ENCODE data around the gene CCND1.
"Not testable (repeated sequence)": the region's sequence is repeated elsewhere in the genome, so short reads cannot be mapped to it uniquely, and the experiment has no call there.

Gene CCND1

DNA sequence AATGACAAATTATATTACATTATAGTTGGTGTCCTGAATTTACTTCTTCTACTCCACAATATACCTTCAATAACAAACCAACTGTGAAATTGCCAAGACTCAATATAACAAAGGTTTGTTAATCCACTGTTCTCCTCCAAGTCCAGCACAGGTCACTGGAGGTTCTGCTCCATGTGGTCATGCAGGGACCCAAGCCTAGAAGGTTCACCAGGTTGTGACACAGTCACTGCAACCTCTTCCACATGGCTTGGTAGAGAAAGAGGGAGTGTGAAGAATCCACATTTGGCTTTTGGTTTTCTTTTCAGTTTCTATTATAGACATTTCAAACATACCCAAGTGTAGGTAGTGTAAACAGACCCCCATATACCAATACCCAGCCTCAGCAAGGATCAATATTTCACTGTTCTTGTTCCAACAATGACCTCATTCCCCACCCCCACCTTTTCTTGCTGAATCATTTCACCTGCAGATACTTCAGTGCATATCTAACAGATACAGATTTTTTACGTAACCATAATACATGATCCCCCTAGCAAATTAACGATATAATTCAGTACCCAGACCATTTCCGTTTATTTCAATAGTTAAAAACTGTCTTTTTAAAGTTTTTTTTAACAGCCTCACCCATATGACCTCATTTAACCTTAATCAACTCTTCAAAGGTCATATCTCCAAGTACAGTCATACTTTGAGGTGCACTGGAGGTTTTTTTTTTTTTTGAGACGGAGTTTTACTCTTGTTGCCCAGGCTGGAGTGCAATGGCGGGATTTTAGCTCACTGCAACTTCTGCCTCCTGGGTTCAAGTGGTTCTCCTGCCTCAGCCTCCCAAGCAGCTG lies 48.7 kb downstream of the CCND1 start:
- DNase-seq (ENCODE audit: low read depth, low spot score): no peak

DNA sequence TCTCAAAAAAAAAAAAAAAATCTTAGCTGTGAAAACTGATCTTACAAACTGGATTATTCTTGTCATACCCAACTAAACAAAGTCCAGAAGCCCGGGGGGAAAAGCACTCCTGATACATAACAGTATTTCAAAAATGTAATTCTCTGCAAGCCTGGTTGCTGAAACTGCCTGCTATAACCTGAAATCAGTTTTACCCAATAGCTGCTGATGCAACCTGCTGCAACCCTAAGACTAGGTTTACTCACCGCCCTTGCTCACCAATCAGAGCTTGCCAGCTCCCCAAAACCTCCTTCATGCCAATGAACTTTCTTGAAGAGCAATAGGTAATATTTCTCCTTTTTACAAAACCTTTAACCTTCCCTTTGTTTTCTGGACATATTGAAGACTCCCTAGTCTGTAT lies 50.5 kb downstream of the CCND1 start:
- DNase-seq (ENCODE audit: low read depth, low spot score): no peak

DNA sequence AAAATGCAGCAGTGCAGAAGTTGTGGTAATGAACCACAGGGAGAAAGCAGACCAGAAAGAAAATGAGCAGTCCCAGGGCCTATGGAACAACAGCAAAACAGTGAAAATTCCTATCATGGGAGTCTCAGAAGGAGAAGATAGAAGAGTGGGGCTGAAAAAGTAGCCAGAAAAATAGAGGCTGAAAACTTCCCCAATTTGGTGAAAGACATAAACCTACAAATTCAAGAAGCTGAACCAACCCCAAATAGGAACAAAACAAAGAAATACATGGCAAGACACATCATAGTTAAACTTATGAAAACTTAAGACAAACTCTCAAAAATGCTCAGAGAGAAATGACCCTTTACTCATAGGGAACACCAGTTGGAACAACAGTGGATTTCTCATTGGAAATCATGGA lies 51.5 kb downstream of the CCND1 start:
- no peak for DNase-seq (ENCODE audit: low read depth, low spot score)

DNA sequence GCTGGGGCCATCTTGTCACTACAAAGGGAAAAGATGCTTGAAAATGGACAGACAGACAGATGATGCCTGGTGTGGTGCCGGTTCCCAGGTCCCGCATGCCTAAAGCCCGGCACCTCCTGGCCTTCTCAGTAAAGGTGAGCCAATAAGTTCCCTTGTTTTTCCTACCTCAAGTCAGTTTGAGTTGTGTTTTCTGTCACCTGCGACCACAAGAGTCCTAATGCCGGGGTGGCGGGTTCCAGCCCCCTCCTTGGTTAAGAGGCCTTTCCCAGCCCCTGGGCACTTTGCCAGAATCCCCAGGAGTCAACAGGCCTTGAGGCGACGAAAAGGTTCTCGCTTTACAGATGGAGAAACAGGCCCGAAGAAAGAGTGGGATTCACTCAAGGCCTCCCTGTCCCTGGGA lies 53.8 kb downstream of the CCND1 start:
- DNase-seq (ENCODE audit: low read depth, low spot score): no peak

DNA sequence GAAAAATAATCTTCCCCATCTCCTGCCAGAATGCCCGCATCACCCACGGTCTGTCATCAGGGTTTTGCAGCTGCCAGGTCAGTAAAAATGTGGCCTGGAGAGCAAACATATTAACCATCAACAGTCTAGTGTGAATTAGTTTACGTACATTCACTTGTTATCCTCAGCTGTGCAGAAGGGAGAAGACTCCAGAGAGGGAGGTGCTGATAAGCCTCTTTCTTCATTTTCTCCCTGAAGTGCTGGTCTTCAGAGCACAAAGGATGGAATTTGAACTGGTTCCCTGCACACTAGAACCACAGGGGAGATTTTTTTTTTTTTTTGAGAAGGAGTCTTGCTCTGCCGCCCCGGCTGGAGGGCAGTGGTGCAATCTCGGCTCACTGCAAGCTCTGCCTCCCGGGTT lies 54.6 kb downstream of the CCND1 start:
- no peak for DNase-seq (ENCODE audit: low read depth, low spot score)

DNA sequence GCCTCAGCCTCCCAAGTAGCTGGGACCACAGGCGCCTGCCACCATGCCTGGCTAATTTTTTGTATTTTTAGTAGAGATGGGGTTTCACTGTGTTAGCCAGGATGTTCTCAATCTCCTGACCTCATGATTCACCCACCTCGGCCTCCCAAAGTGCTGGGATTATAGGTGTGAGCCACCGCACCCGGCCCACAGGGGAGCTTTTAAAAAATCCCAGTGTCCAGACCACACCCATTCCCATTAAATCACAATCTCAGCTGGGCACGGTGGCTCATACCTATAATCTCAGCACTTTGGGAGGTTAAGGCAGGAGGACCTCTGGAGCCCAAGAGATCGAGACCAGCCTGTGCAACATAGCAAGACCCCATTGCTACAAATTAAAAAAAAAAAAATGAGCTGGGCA lies 55.0 kb downstream of the CCND1 start:
- not testable (repeated sequence) for DNase-seq (ENCODE audit: low read depth, low spot score)

DNA sequence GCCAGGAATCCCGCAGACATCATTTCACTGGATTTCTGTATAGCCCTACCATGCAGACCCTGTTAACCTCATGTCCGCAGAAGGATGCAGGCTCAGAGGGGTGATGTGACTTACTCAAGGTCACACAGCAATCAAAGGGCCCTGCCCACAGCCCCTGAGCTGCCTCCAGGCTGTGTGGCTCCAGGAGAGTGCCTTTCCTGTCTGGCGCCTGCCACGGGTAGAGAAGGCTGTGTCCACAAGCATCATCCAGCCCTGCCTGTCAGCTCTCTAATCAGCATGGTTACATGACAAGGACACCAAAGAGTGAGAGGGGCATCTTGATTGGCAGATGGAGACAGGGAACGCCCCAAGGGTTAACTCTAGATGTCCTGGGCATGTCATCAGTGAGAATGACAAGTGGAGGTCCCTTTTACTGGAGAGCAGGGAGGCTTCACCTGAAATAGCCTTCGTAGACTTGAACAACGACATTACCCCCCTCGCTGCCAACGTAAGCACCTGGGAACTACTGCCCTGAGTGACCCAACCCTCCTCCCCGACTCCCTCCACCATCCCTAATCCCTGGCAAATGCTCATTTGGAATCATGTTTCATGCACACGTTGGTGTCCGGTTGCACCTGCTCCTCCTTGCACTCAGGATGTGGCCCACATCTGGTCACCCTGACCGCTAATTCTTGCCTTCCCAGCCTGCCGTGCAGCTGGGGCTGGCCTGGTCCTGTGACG lies 56.0 kb downstream of the CCND1 start:
- no peak for DNase-seq (ENCODE audit: low read depth, low spot score)

DNA sequence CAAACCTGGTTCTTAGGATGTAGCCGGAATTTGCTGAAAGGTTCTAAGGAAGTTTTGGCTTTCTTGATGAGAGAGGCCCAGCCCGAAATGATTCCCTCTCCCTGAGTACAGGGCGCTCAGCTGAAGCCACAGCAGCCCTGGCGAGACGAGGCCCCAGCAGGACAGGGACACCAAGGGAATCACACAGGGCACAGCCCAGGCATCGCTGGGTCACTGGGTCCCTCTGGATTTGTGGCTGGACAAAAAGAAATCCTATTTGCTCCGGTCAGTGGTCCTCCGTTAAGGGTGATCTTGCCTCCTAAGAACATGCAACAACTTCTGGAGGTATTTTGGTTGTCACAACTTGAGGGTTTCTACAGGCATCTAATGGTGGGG lies 56.5 kb downstream of the CCND1 start:
- DNase-seq (ENCODE audit: low read depth, low spot score): no peak

DNA sequence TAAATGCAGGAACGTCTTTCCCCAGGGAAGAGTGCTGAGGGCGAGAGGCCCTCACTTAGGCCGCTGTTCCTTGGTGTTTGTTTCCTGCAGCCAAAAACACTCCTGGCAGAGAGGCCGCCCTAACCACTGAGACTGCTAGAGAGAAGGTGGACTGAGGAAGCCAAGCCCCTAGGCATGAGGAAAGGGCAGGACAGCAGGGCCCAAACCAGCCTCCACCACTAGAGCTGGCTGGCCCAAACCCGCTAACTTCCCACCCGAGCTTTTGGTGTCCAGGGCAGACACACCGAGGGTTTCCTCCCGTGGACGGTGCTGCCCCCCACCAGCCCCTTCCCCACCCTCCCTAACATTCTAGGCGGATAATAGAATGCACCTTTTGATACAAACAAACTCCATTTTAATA lies 56.9 kb downstream of the CCND1 start:
- DNase-seq (ENCODE audit: low read depth, low spot score): no peak

DNA sequence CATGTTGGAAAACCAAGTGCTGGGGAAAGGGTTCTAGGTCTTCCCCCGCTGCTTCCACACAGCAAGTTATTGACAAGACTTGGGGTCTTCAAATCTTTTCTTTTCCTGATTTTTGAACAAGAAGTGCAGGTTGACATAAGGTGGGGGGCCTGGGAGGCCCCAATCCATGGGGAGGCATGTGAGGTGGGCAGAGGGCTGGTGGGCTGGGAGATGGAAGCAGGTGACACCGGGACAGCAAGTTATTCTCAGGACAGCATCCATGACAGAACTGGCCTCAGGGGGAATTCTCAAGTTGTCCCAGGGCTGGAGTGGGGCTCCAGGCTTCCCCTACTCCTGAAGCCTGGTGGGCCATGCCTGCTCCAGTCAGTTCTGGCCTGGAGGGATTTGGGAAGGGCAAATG lies 57.4 kb downstream of the CCND1 start:
- DNase-seq (ENCODE audit: low read depth, low spot score): no peak

DNA sequence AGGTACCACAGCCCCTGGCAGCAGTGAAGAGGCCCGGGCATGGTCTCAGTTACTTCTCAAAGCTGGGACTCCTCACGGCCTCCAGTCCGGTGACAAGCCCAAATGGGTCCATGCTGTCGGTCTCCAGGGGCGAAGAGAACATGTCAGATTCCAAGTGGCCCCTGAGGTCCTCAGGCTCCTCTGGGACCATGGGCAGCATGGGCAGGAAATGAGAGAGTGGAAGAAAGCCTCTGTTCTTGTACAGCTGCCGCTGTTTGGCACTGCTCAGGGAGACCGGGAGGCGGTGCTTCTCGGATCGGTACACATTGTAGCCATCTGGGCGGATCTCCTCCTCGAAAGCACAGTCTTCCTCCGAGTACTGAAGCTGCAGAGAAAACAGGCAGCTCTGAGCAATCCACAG lies 58.3 kb downstream of the CCND1 start:
- DNase-seq (ENCODE audit: low read depth, low spot score): no peak

DNA sequence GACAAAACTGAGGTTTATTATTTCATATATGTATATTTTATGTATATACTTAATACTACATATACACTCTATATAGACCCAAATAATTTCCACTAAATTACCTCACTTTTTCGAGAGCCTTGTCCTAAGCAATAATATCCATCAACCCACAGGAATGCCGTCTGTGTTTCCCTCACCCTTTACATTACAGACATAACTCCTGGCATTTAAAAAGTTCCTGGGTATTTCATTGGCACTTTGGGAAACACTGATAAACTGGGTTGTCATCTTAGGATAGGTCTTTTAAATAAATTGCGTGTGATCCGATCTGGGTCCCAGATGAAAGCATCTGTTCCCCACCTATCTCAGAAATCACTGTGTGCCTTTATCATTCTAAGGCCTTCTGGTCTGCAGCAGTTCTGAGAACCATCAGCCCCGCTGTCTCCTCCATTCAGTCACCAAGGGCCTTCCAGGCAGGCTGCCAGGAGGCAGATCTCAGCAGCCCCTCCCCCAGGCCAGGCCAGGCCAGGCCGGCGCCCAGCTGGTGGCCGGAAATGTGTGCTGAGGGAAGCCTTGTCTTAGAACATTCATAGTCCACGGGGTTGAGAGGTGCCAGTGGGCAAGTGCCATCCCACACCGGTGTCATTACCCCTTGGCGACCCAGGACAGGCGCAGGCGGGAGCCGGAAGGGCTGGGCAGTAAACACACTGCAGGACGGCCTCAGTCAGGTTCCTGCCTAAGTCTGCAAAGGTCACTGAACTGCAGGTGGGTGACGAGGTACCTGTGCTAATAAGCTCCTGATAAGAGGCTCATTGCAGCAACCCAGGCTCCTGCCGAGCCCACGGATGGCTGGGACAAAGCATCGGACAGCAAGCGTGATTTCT lies 59.6 kb downstream of the CCND1 start:
- no peak for DNase-seq (ENCODE audit: low read depth, low spot score)

DNA sequence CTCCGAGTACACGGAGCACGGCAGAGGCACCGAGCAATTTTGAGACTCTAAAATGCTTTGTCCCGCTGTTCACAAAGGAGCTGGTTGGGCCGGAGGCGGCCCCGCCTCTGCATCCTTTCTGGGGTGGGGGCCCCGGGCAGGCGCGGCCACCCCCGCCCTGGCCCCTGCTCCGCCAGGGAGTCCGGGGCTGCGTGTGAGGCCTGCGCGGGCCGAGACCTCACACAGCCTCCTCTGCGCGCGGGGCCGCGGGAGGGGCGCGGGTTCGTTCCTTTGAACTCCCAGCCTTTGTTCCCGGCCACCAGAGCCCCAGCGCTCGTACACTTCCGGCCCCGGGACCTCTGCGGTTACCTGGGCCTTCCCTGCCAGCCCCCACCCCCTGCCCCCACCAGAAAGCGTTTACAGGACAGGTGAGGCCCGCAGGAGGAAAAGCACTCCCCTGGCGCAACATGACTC lies 61.3 kb downstream of the CCND1 start:
- no peak for DNase-seq (ENCODE audit: low read depth, low spot score)

DNA sequence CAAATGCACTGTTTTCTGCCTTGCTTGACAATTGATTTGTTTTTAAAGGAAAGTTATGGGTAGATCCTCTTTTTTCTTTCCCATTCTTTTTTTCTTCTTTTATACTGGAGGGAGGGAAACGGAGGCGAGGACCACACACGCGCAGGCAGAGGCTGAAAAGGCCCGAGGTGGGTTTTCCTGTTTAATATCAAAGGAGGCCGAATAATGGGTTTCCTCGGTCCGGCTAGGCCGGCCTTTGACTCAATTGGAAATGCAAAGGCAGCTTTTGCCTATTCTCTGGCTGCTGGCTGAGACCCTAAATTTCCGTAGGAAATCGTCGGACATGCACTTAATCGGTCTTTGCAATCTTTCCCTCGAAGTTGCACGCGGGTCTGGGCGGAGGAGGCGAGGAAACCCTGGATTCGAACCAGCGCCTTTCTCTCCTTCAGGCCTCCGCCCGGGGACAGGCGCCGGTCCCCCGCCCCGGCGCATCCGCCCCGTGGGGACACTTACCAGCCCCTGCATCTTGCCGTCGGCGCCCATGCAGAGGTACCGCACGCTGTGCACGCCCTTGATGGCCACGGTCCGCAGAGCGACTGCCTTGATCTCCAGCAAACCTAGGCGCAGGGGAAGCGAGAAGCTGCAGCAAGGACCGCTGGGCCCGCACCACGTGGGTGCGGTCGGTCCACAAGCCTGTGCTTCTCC lies 62.0 kb downstream of the CCND1 start:
- DNase-seq (ENCODE audit: low read depth, low spot score): no peak

DNA sequence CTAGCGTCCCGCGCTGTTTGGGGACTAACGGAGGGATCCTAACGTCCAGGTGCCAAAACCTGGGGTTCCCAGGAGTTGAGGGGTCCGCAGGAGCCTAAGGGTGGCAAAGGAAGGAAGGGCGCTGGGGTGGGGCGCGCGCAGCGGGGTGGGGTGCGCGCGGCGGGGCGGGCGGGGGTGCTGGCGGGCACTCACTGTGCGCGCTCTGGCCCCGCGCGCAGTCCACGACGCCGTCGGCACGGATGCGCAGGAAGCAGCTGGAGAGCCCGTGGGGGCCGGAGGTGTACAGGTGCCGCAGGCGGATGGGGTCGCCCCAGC lies 62.5 kb downstream of the CCND1 start:
- DNase-seq (ENCODE audit: low read depth, low spot score): no peak

All from activated CD4-positive, CD25-positive, alpha-beta regulatory T cell treated with anti-CD3 and anti-CD28 coated beads, Interleukin-2, amount 50 U/mL, for 16 hours (primary cell).